ENCODE measurements around the gene DLX2.
A peak's percentile ranks its signal among the peaks of the same experiment; 100 is the strongest.

The DLX2 gene

DNA sequence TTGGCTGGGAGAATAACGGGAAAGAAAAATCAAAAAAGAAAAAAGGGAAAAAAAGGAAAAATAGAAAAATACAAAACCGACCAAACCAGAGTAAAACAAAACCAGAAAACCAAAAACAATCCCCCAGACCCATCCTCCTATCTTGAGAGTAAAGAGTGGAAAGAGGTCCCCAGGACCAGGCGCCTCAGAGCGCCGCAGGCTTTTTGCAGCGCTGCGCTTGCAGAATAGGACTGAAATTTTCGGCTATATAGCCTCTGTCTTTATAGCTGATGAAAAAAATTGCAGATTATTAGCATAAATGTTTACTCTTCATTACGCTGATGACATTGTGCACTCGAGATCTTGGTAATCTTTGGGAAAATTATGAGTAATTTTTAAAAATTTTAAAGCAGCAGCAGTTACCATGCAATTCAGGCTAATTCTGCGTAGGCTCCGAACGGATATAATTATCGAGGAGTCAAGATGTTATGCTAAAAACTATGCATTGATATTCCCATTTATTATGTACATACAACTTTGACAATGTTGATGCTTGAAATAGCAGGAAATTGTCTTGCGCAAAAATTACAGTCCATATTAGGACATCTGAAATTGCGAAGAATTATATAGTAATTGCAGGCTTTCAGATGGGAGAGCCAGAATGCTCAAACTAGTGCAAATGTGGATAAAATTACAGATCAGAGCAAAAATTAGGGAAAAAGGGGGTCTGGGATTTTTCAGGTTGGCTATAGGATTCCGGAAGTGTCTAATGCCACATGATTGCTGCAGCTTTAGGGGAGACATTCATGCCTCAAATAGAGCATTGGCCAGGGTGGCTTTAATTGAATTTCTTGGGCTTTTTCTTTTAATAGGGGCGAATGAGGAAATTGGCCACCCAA, 9.0 kb downstream of the DLX2 start:
- no peak for DNase-seq (ENCODE audit: low read depth)
- peak overlapping the region; percentile 81 for H3K4me3 ChIP-seq (ENCODE audit: control insufficient read depth, low read depth, low read length)
- TF ChIP-seq, protein P1, sequence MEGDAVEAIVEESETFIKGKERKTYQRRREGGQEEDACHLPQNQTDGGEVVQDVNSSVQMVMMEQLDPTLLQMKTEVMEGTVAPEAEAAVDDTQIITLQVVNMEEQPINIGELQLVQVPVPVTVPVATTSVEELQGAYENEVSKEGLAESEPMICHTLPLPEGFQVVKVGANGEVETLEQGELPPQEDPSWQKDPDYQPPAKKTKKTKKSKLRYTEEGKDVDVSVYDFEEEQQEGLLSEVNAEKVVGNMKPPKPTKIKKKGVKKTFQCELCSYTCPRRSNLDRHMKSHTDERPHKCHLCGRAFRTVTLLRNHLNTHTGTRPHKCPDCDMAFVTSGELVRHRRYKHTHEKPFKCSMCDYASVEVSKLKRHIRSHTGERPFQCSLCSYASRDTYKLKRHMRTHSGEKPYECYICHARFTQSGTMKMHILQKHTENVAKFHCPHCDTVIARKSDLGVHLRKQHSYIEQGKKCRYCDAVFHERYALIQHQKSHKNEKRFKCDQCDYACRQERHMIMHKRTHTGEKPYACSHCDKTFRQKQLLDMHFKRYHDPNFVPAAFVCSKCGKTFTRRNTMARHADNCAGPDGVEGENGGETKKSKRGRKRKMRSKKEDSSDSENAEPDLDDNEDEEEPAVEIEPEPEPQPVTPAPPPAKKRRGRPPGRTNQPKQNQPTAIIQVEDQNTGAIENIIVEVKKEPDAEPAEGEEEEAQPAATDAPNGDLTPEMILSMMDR (IDR thresholded peaks at IDR 0.05; ENCODE audit: control insufficient read depth, insufficient read depth, low read depth, low read length, missing control alignments) = no peak

DNA sequence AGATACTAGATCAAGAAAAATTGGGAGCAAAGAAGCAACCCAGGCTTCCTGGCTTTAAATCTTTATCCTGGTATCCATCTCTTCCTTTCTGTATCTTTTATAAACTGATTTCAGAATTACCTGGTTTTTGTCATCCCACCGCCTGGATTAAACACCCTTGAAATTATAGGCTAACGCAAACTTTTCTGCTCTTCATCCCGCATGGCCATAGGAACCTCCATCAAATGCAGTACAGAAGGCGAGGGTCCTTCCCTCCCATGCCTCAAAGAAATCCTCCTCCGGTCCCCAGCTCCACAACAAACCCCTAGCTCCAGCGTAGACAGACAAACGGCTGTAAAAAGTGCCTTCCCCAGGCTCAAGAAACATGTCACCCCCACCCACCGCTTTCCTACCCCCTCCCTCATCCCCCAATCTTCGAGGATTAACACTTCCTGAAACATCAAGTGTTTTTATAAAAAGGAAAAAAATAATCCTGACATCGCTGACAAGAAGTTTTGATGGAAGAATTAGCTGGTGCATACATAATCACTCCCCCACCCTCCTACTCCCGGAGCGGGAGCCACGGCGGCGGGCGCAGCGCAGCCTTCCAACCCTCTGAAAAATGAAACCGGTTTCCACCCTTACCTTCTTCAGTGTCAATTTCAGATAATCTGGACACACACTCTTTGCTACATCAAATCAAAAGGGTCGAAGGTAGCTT, 9.8 kb downstream of the DLX2 start:
- no peak for DNase-seq (ENCODE audit: low read depth)
- TF ChIP-seq, protein P1 (IDR thresholded peaks at IDR 0.05; ENCODE audit: control insufficient read depth, insufficient read depth, low read depth, low read length, missing control alignments) = no peak

DNA sequence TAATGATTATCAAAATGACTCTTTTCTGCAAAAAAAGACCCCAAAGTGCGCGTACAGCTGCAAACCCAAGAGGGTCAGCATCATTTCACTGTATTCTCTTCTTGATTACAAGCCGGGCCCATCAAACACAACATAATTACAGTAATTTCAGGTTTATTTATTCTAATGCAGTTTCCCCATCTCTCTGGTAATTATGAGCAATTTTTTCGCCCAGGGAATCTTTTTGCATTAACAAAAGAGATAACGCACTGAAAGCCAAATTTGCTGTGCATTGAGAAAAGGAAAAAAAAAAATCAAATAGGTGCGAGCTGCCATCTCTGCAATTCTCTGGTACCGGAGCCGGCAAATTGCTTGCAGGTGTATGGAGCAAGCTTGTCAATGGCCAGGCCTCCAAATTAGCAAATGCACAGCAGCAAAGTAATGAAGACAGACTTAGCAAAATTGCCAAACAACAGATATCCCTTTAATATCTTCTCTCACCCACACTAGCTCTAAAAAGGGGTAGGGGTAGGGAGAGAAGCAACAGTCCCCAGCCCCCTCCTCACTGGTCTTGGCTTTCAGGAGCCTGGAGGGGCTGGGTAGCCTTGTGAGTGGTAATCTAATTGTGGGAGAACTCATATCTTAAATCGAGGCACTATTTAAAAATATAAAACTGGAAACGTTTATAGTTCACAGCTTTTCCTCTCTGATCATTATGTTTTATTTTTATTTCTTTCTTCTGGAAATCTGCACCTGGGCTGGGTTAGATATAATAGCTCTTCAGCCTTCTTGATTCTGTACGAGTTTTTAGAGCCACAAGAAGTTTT, 10.7 kb downstream of the DLX2 start:
- TF ChIP-seq, protein P1 (IDR thresholded peaks at IDR 0.05; ENCODE audit: control insufficient read depth, insufficient read depth, low read depth, low read length, missing control alignments) = no peak
- no peak for DNase-seq (ENCODE audit: low read depth)
- no peak overlapping the region for H3K4me3 ChIP-seq (ENCODE audit: control insufficient read depth, low read depth, low read length)

More for the DNA sequence above, 9.8 kb downstream of the DLX2 start:
- no peak overlapping the region for H3K4me3 ChIP-seq (ENCODE audit: control insufficient read depth, low read depth, low read length)

DNA sequence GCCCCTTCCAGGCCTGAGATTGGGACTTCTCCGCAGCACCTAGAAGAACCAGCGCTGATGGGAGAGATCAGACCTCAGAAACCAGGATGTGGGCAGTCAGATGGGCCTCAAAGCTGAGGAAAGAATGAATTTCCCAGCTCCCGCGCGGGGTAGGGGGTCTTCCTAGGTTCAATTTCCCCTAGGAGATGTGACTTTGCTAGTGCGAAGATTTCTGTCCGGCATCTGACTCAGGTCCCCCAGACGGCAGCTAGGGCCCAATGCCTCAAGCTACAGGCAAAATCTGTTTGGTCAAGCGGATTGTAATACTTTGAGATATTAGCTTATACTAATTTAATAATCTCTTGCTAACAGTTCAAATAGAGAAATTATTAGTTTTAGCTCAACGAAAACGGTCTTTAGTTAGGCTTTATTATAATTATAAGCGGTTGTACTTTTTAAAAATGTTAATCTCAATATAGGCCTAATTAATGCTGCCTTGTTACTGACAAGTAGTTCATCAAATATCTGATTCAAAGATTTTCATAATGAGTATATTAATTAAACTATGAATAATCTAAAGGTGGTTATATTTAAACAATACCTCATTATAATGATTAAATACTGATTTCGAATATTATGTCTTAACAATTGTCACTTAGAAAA, 11.6 kb downstream of the DLX2 start:
- H3K4me3 ChIP-seq (ENCODE audit: control insufficient read depth, low read depth, low read length) = no peak overlapping the region
- DNase-seq (ENCODE audit: low read depth) = no peak
- TF ChIP-seq, protein P1 (IDR thresholded peaks at IDR 0.05; ENCODE audit: control insufficient read depth, insufficient read depth, low read depth, low read length, missing control alignments) = no peak

DNA sequence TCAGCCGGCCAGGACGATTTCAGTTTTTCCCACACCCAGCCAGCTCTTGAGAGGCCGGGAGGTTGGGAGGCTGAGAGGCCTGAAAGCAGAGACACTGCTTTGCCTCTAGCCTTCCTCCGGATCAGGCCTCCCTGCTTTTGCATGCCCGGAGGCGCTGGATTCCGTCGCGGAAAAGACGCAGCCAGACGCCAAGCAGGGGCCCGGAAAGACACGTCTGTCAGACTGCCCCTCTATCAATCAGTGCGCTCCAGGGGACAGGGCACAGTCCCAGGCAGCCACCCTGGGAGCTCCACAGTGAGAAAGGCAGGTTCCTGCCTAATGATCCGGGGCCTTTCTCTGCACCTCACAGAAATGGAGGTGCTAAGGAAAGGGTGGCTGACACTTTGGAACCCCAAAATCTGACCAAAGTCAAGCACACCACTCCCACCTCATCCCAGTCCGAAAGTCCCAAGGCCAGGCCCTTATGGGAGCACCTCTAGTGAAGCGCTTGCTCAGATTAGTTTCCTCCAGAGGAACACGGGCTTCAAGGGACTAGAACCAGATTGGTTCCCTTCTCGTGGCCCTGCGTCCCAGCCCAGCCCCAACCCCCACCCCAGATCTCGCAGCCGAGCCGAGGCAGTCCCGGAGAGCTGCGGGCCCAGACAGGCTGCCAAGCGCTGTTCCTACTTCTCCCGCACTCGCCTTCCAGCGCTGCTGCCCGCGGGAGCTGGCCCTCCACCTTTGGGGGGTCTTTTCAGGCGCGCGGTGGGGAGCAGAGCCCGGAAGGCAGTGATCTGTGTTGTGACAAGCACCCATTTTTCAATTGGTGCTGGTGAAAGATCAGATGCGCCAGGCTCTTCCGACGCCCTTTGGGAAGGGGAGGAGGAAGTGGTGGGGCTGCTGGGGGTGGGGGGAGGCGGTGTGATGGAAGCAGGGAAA, 12.4 kb downstream of the DLX2 start:
- DNase-seq (ENCODE audit: low read depth) = no peak
- no peak overlapping the region for H3K4me3 ChIP-seq (ENCODE audit: control insufficient read depth, low read depth, low read length)
- TF ChIP-seq, protein P1 (IDR thresholded peaks at IDR 0.05; ENCODE audit: control insufficient read depth, insufficient read depth, low read depth, low read length, missing control alignments) = no peak
